ENCODE data around the gene DPM3.

The DPM3 gene

GRCh38 chr1:155093911-155094621 lies 46.3 kb downstream of the DPM3 start:
- no peak for DNase-seq (ENCODE audit: low read depth)

- DNase-seq (ENCODE audit: low read depth) = no peak
These were observed 47.7 kb downstream of the DPM3 start for GRCh38 chr1:155092641-155093040.

- no peak for DNase-seq (ENCODE audit: low read depth)
These were observed 48.2 kb downstream of the DPM3 start for GRCh38 chr1:155092131-155092530.

DNA sequence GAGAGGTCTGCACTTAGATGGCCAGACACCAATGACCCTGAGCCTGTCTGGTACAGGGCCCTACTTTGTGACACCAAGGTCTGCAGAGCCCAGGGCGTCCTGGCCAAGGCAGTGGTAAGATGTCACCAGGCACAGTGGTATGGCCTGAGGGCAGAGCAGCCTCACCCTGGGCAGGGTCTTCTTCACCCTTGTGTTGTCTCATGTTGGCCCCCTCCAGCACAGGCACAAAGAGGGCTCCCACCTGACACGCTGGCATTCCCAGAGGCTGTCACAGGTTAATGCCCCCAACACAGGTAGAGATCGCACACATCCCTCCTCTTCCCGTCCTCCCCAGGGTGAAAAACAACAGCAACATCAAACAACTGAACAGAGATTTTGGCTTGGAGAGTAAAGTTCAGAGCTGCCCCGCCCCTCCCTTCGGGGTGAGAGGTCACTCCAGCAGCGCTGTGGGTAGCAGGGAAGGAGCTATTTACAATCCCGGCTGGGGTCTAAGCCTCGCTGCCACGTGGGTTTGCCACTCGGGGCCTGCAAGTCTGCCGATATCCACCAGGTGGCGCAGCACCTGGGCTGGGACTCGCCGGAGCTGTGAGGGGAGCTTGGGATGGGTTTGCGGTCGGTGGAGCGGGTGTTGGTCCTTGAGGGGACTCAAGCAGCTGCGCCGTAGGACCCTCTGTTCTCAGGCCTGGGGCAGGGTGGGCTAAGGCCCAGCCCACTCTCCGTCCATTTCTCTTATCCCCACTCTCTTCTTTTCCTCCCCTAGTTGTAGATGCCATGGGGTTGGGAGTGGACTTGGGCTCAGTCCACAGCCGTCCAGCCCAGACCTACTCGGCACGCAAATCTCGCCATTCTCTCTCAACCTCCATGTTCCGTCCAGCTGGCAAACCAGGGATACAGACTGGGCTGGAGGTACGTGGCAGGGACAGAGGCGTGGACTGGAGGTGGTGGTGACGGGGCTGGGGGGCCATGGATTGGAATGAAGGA lies 49.0 kb downstream of the DPM3 start:
- DNase-seq (ENCODE audit: low read depth) = peak; percentile 74
